HG02763 (cell line): Measurements from ENCODE around the gene ELOVL1.

Experiments used
- ATAC-seq: cut with Tn5 transposase; IDR thresholded peaks from one replicate; pipeline ENCODE4 v1.9.1; 2021; ENCODE audit warnings: mild to moderate bottlenecking, moderate library complexity; ENCODE audit not compliant: unreplicated experiment

ELOVL1 gene

GRCh38 chr1:43358121-43358745 lies 9.6 kb downstream of the ELOVL1 start:
- ATAC-seq: peak; percentile 4

- ATAC-seq: no peak
These were observed 10.6 kb downstream of the ELOVL1 start for GRCh38 chr1:43357251-43357650.

- no peak for ATAC-seq
These were observed 12.9 kb downstream of the ELOVL1 start for GRCh38 chr1:43354936-43355335.

- ATAC-seq: no peak
These were observed 13.3 kb downstream of the ELOVL1 start for GRCh38 chr1:43354471-43354870.

GRCh38 chr1:43352881-43353280 lies 14.9 kb downstream of the ELOVL1 start:
- no peak for ATAC-seq

- no peak for ATAC-seq
These were observed 15.5 kb downstream of the ELOVL1 start for GRCh38 chr1:43352351-43352705.

- ATAC-seq: no peak
These were observed 16.1 kb downstream of the ELOVL1 start for GRCh38 chr1:43351421-43352350.

GRCh38 chr1:43350976-43351375 lies 16.8 kb downstream of the ELOVL1 start:
- no peak for ATAC-seq

GRCh38 chr1:43349594-43350306 lies 18.1 kb downstream of the ELOVL1 start:
- ATAC-seq: no peak

GRCh38 chr1:43348809-43349593 lies 18.8 kb downstream of the ELOVL1 start:
- no peak for ATAC-seq

- ATAC-seq: no peak
These were observed 19.4 kb downstream of the ELOVL1 start for GRCh38 chr1:43348343-43348808.

- ATAC-seq: no peak
These were observed 21.2 kb downstream of the ELOVL1 start for GRCh38 chr1:43346636-43347035.

- ATAC-seq: no peak
These were observed 22.7 kb downstream of the ELOVL1 start for GRCh38 chr1:43345120-43345519.

GRCh38 chr1:43344267-43344850 lies 23.5 kb downstream of the ELOVL1 start:
- no peak for ATAC-seq

- no peak for ATAC-seq
These were observed 27.3 kb downstream of the ELOVL1 start for GRCh38 chr1:43340559-43340958.

GRCh38 chr1:43339584-43340232 lies 28.1 kb downstream of the ELOVL1 start:
- ATAC-seq: no peak

GRCh38 chr1:43338001-43338400 lies 29.8 kb downstream of the ELOVL1 start:
- ATAC-seq: no peak

- ATAC-seq: no peak
These were observed 30.2 kb downstream of the ELOVL1 start, which contains the start of gene MPL for GRCh38 chr1:43337588-43337987. TSS of gene MPL (plus strand) at chr1:43337818. CDS start at chr1:43337849, 31 bp downstream.

- no peak for ATAC-seq
These were observed 33.2 kb downstream of the ELOVL1 start for GRCh38 chr1:43334453-43335205.
